GM18868 (cell line): ENCODE results near the gene ZNF207.
A peak's percentile ranks its signal among the peaks of the same experiment; 100 is the strongest.
"Not testable (repeated sequence)": the region's sequence is repeated elsewhere in the genome, so short reads cannot be mapped to it uniquely, and the experiment has no call there.

Source experiments
- ATAC-seq: cut with Tn5 transposase; IDR thresholded peaks from one replicate; pipeline ENCODE4 v1.9.1; 2021; ENCODE audit warnings: mild to moderate bottlenecking, moderate library complexity; ENCODE audit not compliant: unreplicated experiment

Gene ZNF207

GRCh38 chr17:32349854-32350665 is at the start of gene ZNF207:
Gene ZNF207, plus strand, starts transcription at chr17:32350157. Its CDS starts 129 bp downstream, at chr17:32350286.
- peak; percentile 87 for ATAC-seq

GRCh38 chr17:32302037-32302436 is 47.9 kb upstream of the ZNF207 start:
- ATAC-seq = no peak

- no peak for ATAC-seq
Observed at GRCh38 chr17:32302860-32303649, 46.9 kb upstream of the ZNF207 start.

GRCh38 chr17:32303781-32304288 is 46.1 kb upstream of the ZNF207 start:
- ATAC-seq = no peak

GRCh38 chr17:32305049-32305448 is 44.9 kb upstream of the ZNF207 start:
- no peak for ATAC-seq

GRCh38 chr17:32307658-32308057 is 42.3 kb upstream of the ZNF207 start:
- no peak for ATAC-seq

- no peak for ATAC-seq
Observed at GRCh38 chr17:32311028-32311536, 38.9 kb upstream of the ZNF207 start.

GRCh38 chr17:32314636-32315035 is 35.3 kb upstream of the ZNF207 start:
- no peak for ATAC-seq

- ATAC-seq = no peak
Observed at GRCh38 chr17:32315171-32315570, 34.8 kb upstream of the ZNF207 start.

- ATAC-seq = not testable (repeated sequence)
Observed at GRCh38 chr17:32316653-32317052, 33.3 kb upstream of the ZNF207 start.

- ATAC-seq = no peak
Observed at GRCh38 chr17:32317353-32317752, 32.6 kb upstream of the ZNF207 start.

GRCh38 chr17:32318071-32318470 is 31.9 kb upstream of the ZNF207 start:
- no peak for ATAC-seq

GRCh38 chr17:32319548-32319905 is 30.4 kb upstream of the ZNF207 start:
- no peak for ATAC-seq

- not testable (repeated sequence) for ATAC-seq
Observed at GRCh38 chr17:32320080-32320479, 29.9 kb upstream of the ZNF207 start.

- no peak for ATAC-seq
Observed at GRCh38 chr17:32320847-32321246, 29.1 kb upstream of the ZNF207 start.

- ATAC-seq = no peak
Observed at GRCh38 chr17:32323046-32323445, 26.9 kb upstream of the ZNF207 start.

GRCh38 chr17:32323811-32324491 is 26.0 kb upstream of the ZNF207 start:
- no peak for ATAC-seq

GRCh38 chr17:32327911-32328310 is 22.0 kb upstream of the ZNF207 start:
- ATAC-seq = no peak

- ATAC-seq = no peak
Observed at GRCh38 chr17:32330147-32330546, 19.8 kb upstream of the ZNF207 start.

- no peak for ATAC-seq
Observed at GRCh38 chr17:32331243-32332040, 18.5 kb upstream of the ZNF207 start.
